Heart right ventricle (tissue), 16 donors: ENCODE measurements around the gene ITGAD. TPM values are rescaled to one million over a fixed set of nuclear protein-coding genes. Genes with fewer than 3 reads are reported as not detected.
A peak's percentile ranks its signal among the peaks of the same experiment; 100 is the strongest.

ENCODE experiments used
- ATAC-seq, 8 donors: fragments of 200-7000 bp; cut with Tn5 transposase; one replicate each; pipeline ENCODE4 v1.9.1; 2020; ENCODE audit warnings: mild to moderate bottlenecking in 8 of 8, moderate library complexity in 8 of 8, moderate number of reproducible peaks in 1 of 8
- DNase-seq, 2 donors: peaks; one replicate each; pipeline ENCODE4 v3.0.0-alpha.2; 2020
- H3K27ac ChIP-seq, 10 donors: fragments of 200-600 bp; sonication (generic) in 2 of 10; one replicate each; pipeline versions ENCODE4 v1.5.0 to v1.8.0; 2020 to 2022; ENCODE audit warnings: mild to moderate bottlenecking in 3 of 10
- H3K27me3 ChIP-seq, 7 donors: fragments of 200-600 bp; one replicate each; pipeline ENCODE4 v1.8.0; 2021 to 2022; ENCODE audit warnings: mild to moderate bottlenecking in 2 of 7
- H3K36me3 ChIP-seq, 9 donors: fragments of 200-600 bp; sonication (generic) in 1 of 9; one replicate each; pipeline versions ENCODE4 v1.5.0 to v1.8.0; 2020 to 2022; ENCODE audit warnings: mild to moderate bottlenecking in 2 of 9
- H3K4me1 ChIP-seq, 9 donors: fragments of 200-600 bp; sonication (generic) in 1 of 9; one replicate each; pipeline versions ENCODE4 v1.5.0 to v1.8.0; 2020 to 2022; ENCODE audit warnings: mild to moderate bottlenecking in 4 of 9
- H3K4me3 ChIP-seq, 10 donors: fragments of 200-600 bp; sonication (generic) in 2 of 10; one replicate each; pipeline versions ENCODE4 v1.5.0 to v1.8.0; 2020 to 2022; ENCODE audit warnings: mild to moderate bottlenecking in 7 of 10, moderate library complexity in 2 of 10
- H3K9me3 ChIP-seq, 11 donors: fragments of 200-600 bp in 10 of 11; sonication (generic) in 2 of 11; one replicate each; pipeline versions ENCODE4 v1.5.0 to v1.8.0; 2013 to 2022; ENCODE audit warnings: mild to moderate bottlenecking in 2 of 11, control low read depth in 1 of 11, moderate library complexity in 1 of 11
- WGBS, 2 donors: extraction: QIAGEN DNeasy Blood & Tissue Kit; methylation state at CpG; one replicate each; pipeline ENCODE4 v1.1.7; 2013; ENCODE audit warnings: inconsistent platforms in 1 of 2; 5-methylcytosine and 5-hydroxymethylcytosine counted together
- intact Hi-C, 10 donors: fragments of 100-400 bp; cut with DNase I; formaldehyde crosslinking; loops; one replicate each; pipeline versions ENCODE4 v1.11.1 to v1.14.2; 2022
- polyA plus RNA-seq, 2 donors: library from polyadenylated mRNA; stranded (reverse); fragments of 200-250 nt; gene quantifications; one replicate each; pipeline ENCODE4 v1.2.3, GENCODE V29; 2013
- total RNA-seq, 10 donors: library from RNA; stranded (reverse); fragmentation: NEBNext Ultra II Directional in 3 of 10; extraction: Animal tissue kit (Norgen Biotek cat#: 25700) in 3 of 10; gene quantifications; one replicate each; pipeline versions ENCODE4 v1.2.1 to v1.2.4, GENCODE V29; 2021 to 2023
- TF ChIP-seq, protein P1 (sequence below), 9 donors: fragments of 200-600 bp; sonication (generic) in 2 of 9; IDR thresholded peaks; one replicate each; pipeline versions ENCODE4 v1.5.0 to v1.8.0; 2021 to 2022; ENCODE audit warnings: antibody characterized with exemption in 9 of 9, mild to moderate bottlenecking in 5 of 9, moderate library complexity in 1 of 9
- donor health status: Arrhythmogenic right ventricular cardiomyopathy.
- donor health status: ischemic (EF 13 %, LVEDD 7.1; RV severe dilation, severe dysfunction).
- donor health status: healthy with polysubstance abuse.
- donor health status: DM: no; HTN: yes; CAD: no.
- donor health status: DM: no; HTN: no; CAD: no.
- donor health status: ischemic (EF 25% LVEDD 6.9; RV normal size, moderate dysfunction).
- donor health status: ischemic (EF 25% LVEDD 5.7; RV mildly dilated, moderate dysfunction).
- donor health status: healthy.
- donor health status: DM: yes; HTN: yes; CAD: no.
- donor health status: Ischemic cardiomyopathy.
- donor health status: ischemic (EF 35%, LVEDD 5.7; RV mildly dilated, moderate dysfunction).
- donor health status: nonischemic (EF 11% LVEDD 7.7; RV severe dilation, severe dysfunction).
- donor health status: DM: yes; HTN: yes; CAD: no.
- donor health status: PGD.
- donor health status: ischemic (EF 29% LVEDD 5.4; RV normal size, mild dysfunction).
- donor health status: nonischemic (EF 23%, LVEDD 6.1; RV moderate dilation, normal function).

ITGAD gene
- total and polyA plus RNA-seq, 12 donors, result 0.01 to 0.39 TPM; not detected in 10

DNA sequence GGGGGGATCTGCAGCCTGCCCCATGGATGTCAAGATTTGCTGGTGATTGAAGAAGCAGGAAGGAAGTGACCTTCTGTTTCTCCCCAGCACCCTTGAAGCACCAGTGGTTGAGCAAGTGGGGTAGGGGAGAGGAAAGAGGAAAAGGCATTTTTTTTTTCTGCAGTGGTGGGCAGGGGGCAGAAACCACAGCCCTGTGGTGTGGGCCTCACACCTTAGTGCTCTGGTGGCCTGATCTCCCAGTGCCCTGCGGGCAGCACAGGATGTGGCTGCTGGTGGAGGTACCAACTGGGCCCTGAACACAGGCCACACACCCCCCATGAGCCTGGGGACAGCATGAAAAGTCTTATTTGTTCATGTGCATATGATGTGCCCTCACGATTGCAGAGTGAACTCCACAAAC lies 7.1 kb downstream of the ITGAD start:
- Histone ChIP-seq H3K4me1 (peaks cover 0 to 27% (median 0%) of the 10 kb centered on the region in 9 donors), H3K4me3 (no peak overlapping the region), H3K27ac (no peak overlapping the region), H3K36me3 (no peaks in the 10 kb centered on the region), H3K27me3 (peaks cover 0 to 21% (median 0%) of the 10 kb centered on the region in 7 donors), H3K9me3 (peaks cover 0 to 10% (median 0%) of the 10 kb centered on the region in 11 donors)
- WGBS, 2 donors, result 78 to 82% methylated on average over 2 of the region's 2 CpGs
- DNase-seq (no peak), ATAC-seq (no peak)
- intact Hi-C loops, result loop anchor here in 1 of 10 donors (10.0 kb wide), 1 partner anchor 145 kb away; the partner anchor contains the start of gene ITGAM
- TF ChIP-seq, protein P1, sequence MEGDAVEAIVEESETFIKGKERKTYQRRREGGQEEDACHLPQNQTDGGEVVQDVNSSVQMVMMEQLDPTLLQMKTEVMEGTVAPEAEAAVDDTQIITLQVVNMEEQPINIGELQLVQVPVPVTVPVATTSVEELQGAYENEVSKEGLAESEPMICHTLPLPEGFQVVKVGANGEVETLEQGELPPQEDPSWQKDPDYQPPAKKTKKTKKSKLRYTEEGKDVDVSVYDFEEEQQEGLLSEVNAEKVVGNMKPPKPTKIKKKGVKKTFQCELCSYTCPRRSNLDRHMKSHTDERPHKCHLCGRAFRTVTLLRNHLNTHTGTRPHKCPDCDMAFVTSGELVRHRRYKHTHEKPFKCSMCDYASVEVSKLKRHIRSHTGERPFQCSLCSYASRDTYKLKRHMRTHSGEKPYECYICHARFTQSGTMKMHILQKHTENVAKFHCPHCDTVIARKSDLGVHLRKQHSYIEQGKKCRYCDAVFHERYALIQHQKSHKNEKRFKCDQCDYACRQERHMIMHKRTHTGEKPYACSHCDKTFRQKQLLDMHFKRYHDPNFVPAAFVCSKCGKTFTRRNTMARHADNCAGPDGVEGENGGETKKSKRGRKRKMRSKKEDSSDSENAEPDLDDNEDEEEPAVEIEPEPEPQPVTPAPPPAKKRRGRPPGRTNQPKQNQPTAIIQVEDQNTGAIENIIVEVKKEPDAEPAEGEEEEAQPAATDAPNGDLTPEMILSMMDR (IDR thresholded peaks at IDR 0.05), result no peak

DNA sequence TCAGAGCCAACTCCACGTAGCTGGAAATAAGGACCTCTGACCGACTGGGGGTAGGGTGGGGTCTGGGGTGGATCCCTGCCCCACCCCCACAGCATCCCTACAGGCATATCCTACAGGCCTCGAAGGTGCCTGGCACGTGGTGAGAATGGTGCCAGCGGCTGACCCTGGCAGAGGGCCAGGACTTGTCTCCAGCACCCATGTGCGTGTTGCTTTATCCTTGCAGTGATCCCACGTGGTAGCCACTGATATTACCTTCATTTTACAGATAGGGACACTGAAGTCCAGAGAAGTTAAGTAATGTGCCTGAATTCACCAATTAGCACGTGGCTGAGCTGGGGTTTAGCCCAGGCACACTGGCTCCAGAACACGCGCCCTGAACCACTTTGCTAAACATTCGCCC lies 8.3 kb downstream of the ITGAD start:
- Histone ChIP-seq H3K4me3 (no peak overlapping the region), H3K9me3 (peaks cover 0 to 10% (median 0%) of the 10 kb centered on the region in 11 donors), H3K36me3 (no peaks in the 10 kb centered on the region), H3K27ac (no peak overlapping the region), H3K4me1 (peaks cover 0 to 20% (median 0%) of the 10 kb centered on the region in 9 donors), H3K27me3 (peaks cover 0 to 11% (median 0%) of the 10 kb centered on the region in 7 donors)
- no peak for DNase-seq
- no peak for ATAC-seq
- TF ChIP-seq, protein P1 (IDR thresholded peaks at IDR 0.05), result no peak
- intact Hi-C loops, result loop anchor here in 1 of 10 donors (10.0 kb wide), 1 partner anchor 147 kb away; the partner anchor contains the start of gene ITGAM
- WGBS, 2 donors, result 72 to 76% methylated on average over 11 of the region's 11 CpGs

DNA sequence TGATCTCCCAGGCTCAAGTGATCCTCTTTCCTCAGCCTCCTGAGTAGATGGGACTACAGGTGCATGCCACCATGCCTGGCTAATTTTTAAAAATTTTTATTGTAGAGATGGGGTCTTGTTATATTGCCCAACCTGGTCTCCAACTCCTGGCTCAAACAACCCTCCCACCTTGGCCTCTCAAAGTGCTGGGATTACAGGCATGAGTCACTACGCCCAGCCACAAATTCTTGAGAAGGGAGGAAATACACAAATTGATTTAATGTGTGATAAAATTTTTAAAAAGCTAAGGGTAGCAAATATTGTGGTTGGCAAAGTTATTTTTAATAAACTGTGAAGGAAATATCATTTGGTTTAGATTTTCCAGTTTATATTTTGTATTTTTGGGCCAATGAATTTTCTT lies 9.6 kb downstream of the ITGAD start:
- Histone ChIP-seq H3K27ac (no peak overlapping the region), H3K9me3 (peaks cover 0 to 10% (median 0%) of the 10 kb centered on the region in 11 donors), H3K36me3 (no peaks in the 10 kb centered on the region), H3K4me1 (peaks cover 0 to 16% (median 0%) of the 10 kb centered on the region in 9 donors), H3K27me3 (peaks cover 0 to 4% (median 0%) of the 10 kb centered on the region in 7 donors), H3K4me3 (no peak overlapping the region)
- DNase-seq (no peak), ATAC-seq (no peak)
- intact Hi-C loops, result loop anchor here in 1 of 10 donors (10.0 kb wide), 1 partner anchor 148 kb away; the partner anchor contains the start of gene ITGAM
- TF ChIP-seq, protein P1 (IDR thresholded peaks at IDR 0.05), result no peak
- 93 to 94% methylated on average over 1 of the region's 1 CpG for WGBS, 2 donors

DNA sequence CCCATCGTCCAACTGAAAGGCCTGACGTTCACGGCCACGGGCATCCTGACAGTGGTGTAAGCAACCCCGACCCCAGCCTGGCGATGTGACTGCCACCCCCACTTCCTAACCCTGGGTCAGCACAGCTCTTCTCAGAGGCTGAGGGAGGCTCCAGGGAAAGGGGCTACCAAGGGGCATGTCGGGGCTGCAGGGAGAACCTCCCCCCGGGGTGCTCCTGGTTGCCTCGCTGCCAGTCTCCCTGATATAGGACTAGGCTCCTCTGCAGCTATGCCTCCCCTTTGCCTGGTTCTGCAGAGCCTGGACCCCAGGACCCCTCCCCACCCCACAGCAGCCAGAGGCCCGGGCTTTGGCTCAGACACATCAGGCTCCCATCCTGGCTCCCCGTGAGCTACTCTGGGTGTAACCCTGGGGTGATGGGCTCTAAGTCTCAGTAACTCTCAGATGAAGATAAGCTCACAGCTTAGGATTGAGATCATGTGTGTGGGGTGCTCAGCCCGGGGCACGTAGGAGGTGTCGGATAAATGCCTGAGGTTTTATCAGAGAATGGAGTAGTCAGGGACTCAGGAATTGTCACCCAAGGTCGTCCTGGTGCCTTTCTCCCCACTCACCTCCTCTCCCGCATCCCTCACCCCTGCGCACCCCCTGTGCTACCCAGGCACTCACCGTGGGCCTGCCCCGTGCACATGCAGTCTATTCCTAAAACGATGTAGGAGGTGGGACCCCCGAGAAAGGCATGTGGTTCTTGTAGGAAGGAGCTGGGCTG lies 10.6 kb downstream of the ITGAD start:
- H3K4me1 ChIP-seq, result peaks cover 0 to 16% (median 0%) of the 10 kb centered on the region in 9 donors
- no peaks in the 10 kb centered on the region for H3K36me3 ChIP-seq
- DNase-seq (no peak), ATAC-seq (peak in 2 of 8 donors; percentile 13 to 16)
- peaks cover 0 to 5% (median under 1%) of the 10 kb centered on the region in 7 donors for H3K27me3 ChIP-seq
- TF ChIP-seq, protein P1 (IDR thresholded peaks at IDR 0.05), result no peak
- no peak overlapping the region for H3K27ac ChIP-seq
- H3K9me3 ChIP-seq, result peaks cover 0 to 10% (median 0%) of the 10 kb centered on the region in 11 donors
- peak overlapping the region in 5 of 10 donors; percentile 20 to 53 (median 26) for H3K4me3 ChIP-seq
- intact Hi-C loops, result loop anchor here in 1 of 10 donors (10.0 kb wide), 1 partner anchor 149 kb away; the partner anchor contains the start of gene ITGAM
- 77% methylated on average over 21 of the region's 21 CpGs for WGBS, 2 donors
